ENCODE measurements around the gene MTHFR. TPM values are rescaled to one million over a fixed set of nuclear protein-coding genes. Genes with fewer than 3 reads are reported as not detected.

Gene MTHFR
- total RNA-seq, 4 donors from 2014 or later: 10.2 to 24.7 (median 18.1) TPM

- Histone ChIP-seq H3K27me3 (no peaks in the 10 kb centered on the region), H3K4me3 (no peak overlapping the region), H3K27ac (no peak overlapping the region), H3K36me3 (peaks cover 2 to 67% of the 10 kb centered on the region in 2 donors), H3K9me3 (no peaks in the 10 kb centered on the region), H3K4me1 (no peaks in the 10 kb centered on the region)
- TF ChIP-seq POLR2A (IDR thresholded peaks at IDR 0.05) (no peak), CTCF (IDR thresholded peaks at IDR 0.05 in 4 of 5, conservative IDR thresholded peaks at IDR 0.05 in 1 of 5) (no peak)
- intact Hi-C loops (cut with DNase I; ENCODE audit: low total_unique reads): no loop called here
- DNase-seq (no peak), ATAC-seq (no peak)
- in situ Hi-C loops (cut with MboI; ENCODE audit: low sequenced_read_pairs in 4 of 4): no loop called here
Observed at GRCh38 chr1:11817192-11817591, 11.4 kb upstream of the MTHFR start.

- ATAC-seq: no peak
- intact Hi-C loops (cut with DNase I; ENCODE audit: low total_unique reads): no loop called here
Observed at GRCh38 chr1:11813021-11813420, 7.3 kb upstream of the MTHFR start.

GRCh38 chr1:11807133-11807532 lies 1.4 kb upstream of the MTHFR start:
- H3K4me3 ChIP-seq: peak overlapping the region; percentile 82 to 95 (median 86)
- intact Hi-C loops (cut with DNase I; ENCODE audit: low total_unique reads): loop anchor here (2.0 kb wide), 1 partner anchor 70 kb away; the partner anchor contains the start of gene AGTRAP
- TF ChIP-seq CTCF (IDR thresholded peaks at IDR 0.05 in 4 of 5, conservative IDR thresholded peaks at IDR 0.05 in 1 of 5) (no peak), POLR2A (IDR thresholded peaks at IDR 0.05) (no peak)
- no peaks in the 10 kb centered on the region for H3K9me3 ChIP-seq
- H3K4me1 ChIP-seq: peaks cover 50 to 51% of the 10 kb centered on the region in 2 donors
- in situ Hi-C loops (cut with MboI; ENCODE audit: low sequenced_read_pairs in 4 of 4): no loop called here
- DNase-seq: no peak
- no peak for ATAC-seq
- no peaks in the 10 kb centered on the region for H3K27me3 ChIP-seq
- H3K36me3 ChIP-seq: peaks cover 0 to 34% of the 10 kb centered on the region in 2 donors
- peak overlapping the region; percentile 92 to 99 (median 96) for H3K27ac ChIP-seq

More at GRCh38 chr1:11813021-11813420, 7.3 kb upstream of the MTHFR start:
- Histone ChIP-seq H3K9me3 (no peaks in the 10 kb centered on the region), H3K36me3 (peaks cover 2 to 63% of the 10 kb centered on the region in 2 donors), H3K27ac (no peak overlapping the region), H3K4me1 (peaks cover 7 to 12% of the 10 kb centered on the region in 2 donors), H3K4me3 (no peak overlapping the region), H3K27me3 (no peaks in the 10 kb centered on the region)
- no peak for DNase-seq
- no peak for TF ChIP-seq POLR2A (IDR thresholded peaks at IDR 0.05)
- no peak for TF ChIP-seq CTCF (IDR thresholded peaks at IDR 0.05 in 4 of 5, conservative IDR thresholded peaks at IDR 0.05 in 1 of 5)
- in situ Hi-C loops (cut with MboI; ENCODE audit: low sequenced_read_pairs in 4 of 4): no loop called here

DNA sequence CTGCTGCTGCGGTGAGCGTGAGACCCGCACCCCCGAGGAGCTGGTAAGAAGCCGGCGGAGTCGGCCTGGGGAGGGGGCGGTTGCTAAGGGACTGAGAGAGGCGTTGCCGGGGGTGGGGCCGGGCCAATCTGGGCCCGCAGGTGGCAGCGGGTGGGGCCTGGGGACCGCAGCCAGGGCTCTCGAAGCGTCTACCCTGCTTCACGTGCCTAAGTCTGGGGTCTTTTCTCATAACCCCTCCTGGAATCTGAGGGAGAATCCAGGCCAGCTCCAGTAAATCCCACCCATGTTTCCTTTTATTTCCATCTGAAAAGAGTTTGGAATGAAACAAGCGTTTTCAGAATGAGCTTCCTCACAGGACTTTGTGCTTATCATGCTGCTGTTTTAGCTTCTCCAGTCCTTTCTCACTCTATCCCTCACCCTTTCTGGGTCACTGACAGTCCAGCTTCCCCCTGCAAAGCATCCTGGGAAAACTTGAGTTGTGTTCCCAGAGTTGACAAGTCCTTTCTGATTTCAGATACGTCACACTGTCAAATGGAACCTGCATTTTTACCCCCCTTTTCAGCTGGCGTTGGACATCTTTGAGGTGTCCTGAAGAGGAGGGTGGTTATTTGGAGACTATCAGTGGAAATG lies 658 bp upstream of the MTHFR start:
- in situ Hi-C loops (cut with MboI; ENCODE audit: low sequenced_read_pairs in 4 of 4) (no loop called here), intact Hi-C loops (cut with DNase I; ENCODE audit: low total_unique reads) (loop anchor here (1.0 to 2.0 kb wide), 2 partner anchors 70 to 102 kb away; partner anchors contain the start of gene AGTRAP)
- TF ChIP-seq POLR2A (IDR thresholded peaks at IDR 0.05) (peak in 1 of 2 donors; percentile 6), CTCF (IDR thresholded peaks at IDR 0.05 in 4 of 5, conservative IDR thresholded peaks at IDR 0.05 in 1 of 5) (no peak)
- ATAC-seq (peak; percentile 24 to 25), DNase-seq (peak in 1 of 2 donors; percentile 32)
- Histone ChIP-seq H3K4me3 (peak overlapping the region; percentile 82 to 95 (median 86)), H3K36me3 (peaks cover 0 to 29% of the 10 kb centered on the region in 2 donors), H3K9me3 (no peaks in the 10 kb centered on the region), H3K27me3 (no peaks in the 10 kb centered on the region), H3K27ac (peak overlapping the region; percentile 92 to 99 (median 96)), H3K4me1 (peaks cover 55 to 56% of the 10 kb centered on the region in 2 donors)

Measured in gastrocnemius medialis (tissue), 4 donors.